GM23338 (cell line): ENCODE results near the gene IGF2BP2. TPM values are rescaled to one million over a fixed set of nuclear protein-coding genes. Genes with fewer than 3 reads are reported as not detected.

Experiments
- ATAC-seq: fragments of 200-7000 bp; cut with Tn5 transposase; 3 replicates; pipeline ENCODE4 v1.9.1; 2020
- DNase-seq: peaks from one replicate; pipeline ENCODE4 v3.0.0-alpha.2; 2015; ENCODE audit warnings: low spot score
- H2AFZ ChIP-seq: fragments of 200-600 bp; sonication (generic); 2 replicates; pipeline ENCODE4 v1.8.0; 2016; ENCODE audit warnings: antibody characterized with exemption, mild to moderate bottlenecking, moderate library complexity
- H3F3A ChIP-seq: fragments of 200-600 bp; sonication (generic); replicated peaks from 2 replicates; pipeline ENCODE4 v1.8.0; 2017; ENCODE audit warnings: antibody characterized with exemption, mixed run types, low read depth
- H3K27ac ChIP-seq: fragments of 200-600 bp; sonication (generic); 2 replicates; pipeline ENCODE4 v1.6.1; 2016; ENCODE audit warnings: low read depth
- H3K27me3 ChIP-seq: fragments of 200-600 bp; sonication (generic); 2 replicates; pipeline ENCODE4 v1.8.0; 2016; ENCODE audit warnings: mild to moderate bottlenecking, mixed run types, moderate library complexity; ENCODE audit not compliant: insufficient read depth
- H3K36me3 ChIP-seq: fragments of 200-600 bp; sonication (generic); 2 replicates; pipeline ENCODE4 v1.8.0; 2016; ENCODE audit warnings: mild to moderate bottlenecking; ENCODE audit not compliant: insufficient read depth
- H3K4me1 ChIP-seq: fragments of 200-600 bp; sonication (generic); 2 replicates; pipeline ENCODE4 v1.8.0; 2016; ENCODE audit warnings: mild to moderate bottlenecking, moderate library complexity; ENCODE audit not compliant: insufficient read depth
- H3K4me2 ChIP-seq: fragments of 200-600 bp; sonication (generic); 2 replicates; pipeline ENCODE4 v1.7.1; 2017; ENCODE audit warnings: mixed run types
- H3K4me3 ChIP-seq: fragments of 200-600 bp; sonication (generic); 2 replicates; pipeline ENCODE4 v1.6.1; 2016; ENCODE audit warnings: mixed run types
- H3K79me2 ChIP-seq: fragments of 200-600 bp; sonication (generic); replicated peaks from 2 replicates; pipeline ENCODE4 v1.8.0; 2017; ENCODE audit warnings: mild to moderate bottlenecking; ENCODE audit not compliant: insufficient read depth
- H3K9me2 ChIP-seq: fragments of 200-600 bp; sonication (generic); 2 replicates; pipeline ENCODE4 v1.8.0; 2017; ENCODE audit not compliant: insufficient read depth
- H4K20me1 ChIP-seq: fragments of 200-600 bp; sonication (generic); replicated peaks from 2 replicates; pipeline ENCODE4 v1.8.0; 2017; ENCODE audit warnings: mild to moderate bottlenecking; ENCODE audit not compliant: insufficient read depth
- H3K27ac Mint-ChIP-seq: 2 replicates; pipeline ENCODE4 v1.8.0; 2020; ENCODE audit warnings: inconsistent platforms, mild to moderate bottlenecking, moderate library complexity, mixed read lengths
- H3K27me3 Mint-ChIP-seq: 3 replicates; pipeline ENCODE4 v1.8.0; 2022; ENCODE audit warnings: low read depth, mild to moderate bottlenecking, moderate library complexity, mixed read lengths, inconsistent platforms; ENCODE audit not compliant: insufficient read depth, poor library complexity
- H3K36me3 Mint-ChIP-seq: 3 replicates; pipeline ENCODE4 v1.8.0; 2021; ENCODE audit warnings: low read depth, mild to moderate bottlenecking, inconsistent platforms, moderate library complexity, mixed read lengths
- H3K4me1 Mint-ChIP-seq: 3 replicates; pipeline ENCODE4 v1.8.0; 2020; ENCODE audit warnings: mild to moderate bottlenecking, inconsistent platforms, mixed read lengths
- H3K4me3 Mint-ChIP-seq: 3 replicates; pipeline ENCODE4 v1.8.0; 2021; ENCODE audit warnings: moderate library complexity, mild to moderate bottlenecking, inconsistent platforms, mixed read lengths
- H3K9me3 Mint-ChIP-seq: 3 replicates; pipeline ENCODE4 v1.8.0; 2020; ENCODE audit warnings: moderate library complexity, mild to moderate bottlenecking, inconsistent platforms, mixed read lengths
- ETS1 ChIP-seq: IDR thresholded peaks from 2 replicates; pipeline ENCODE4 v1.6.1; 2016; ENCODE audit warnings: antibody characterized with exemption
- EZH2phosphoT487 ChIP-seq: fragments of 200-600 bp; sonication (generic); IDR thresholded peaks from one replicate; pipeline ENCODE4 v1.8.1; 2018; ENCODE audit warnings: antibody characterized with exemption; ENCODE audit not compliant: unreplicated experiment
- JUNB ChIP-seq: IDR thresholded peaks from one replicate; pipeline ENCODE4 v1.6.1; 2016; ENCODE audit warnings: antibody characterized with exemption; ENCODE audit not compliant: unreplicated experiment
- STAT1 ChIP-seq: IDR thresholded peaks from one replicate; pipeline ENCODE4 v1.6.1; 2016; ENCODE audit warnings: antibody characterized with exemption; ENCODE audit not compliant: unreplicated experiment
- ZNF331 ChIP-seq: fragments of 250-450 bp; sonication (Bioruptor Pico); IDR thresholded peaks from 2 replicates; pipeline ENCODE4 v1.5.0; 2020; ENCODE audit warnings: low read depth, mild to moderate bottlenecking, moderate library complexity
- ZNF462 ChIP-seq: fragments of 250-450 bp; sonication (Bioruptor Pico); IDR thresholded peaks from 2 replicates; pipeline ENCODE4 v1.5.0; 2020; ENCODE audit warnings: mild to moderate bottlenecking, moderate library complexity
- polyA plus RNA-seq: library from polyadenylated mRNA; unstranded; fragments of >200 nt; fragmentation: Nextera tagmentation; extraction: Ambion mirVana; gene quantifications from 2 replicates; pipeline ENCODE4 v1.2.1, GENCODE V29; 2016
- total RNA-seq: library from RNA; depleted of rRNA; stranded (reverse); fragments of >200 nt; shearing (Covaris generic); gene quantifications from 2 replicates; pipeline ENCODE4 v1.2.3, GENCODE V29; 2014

IGF2BP2 gene
- total and polyA plus RNA-seq, 2 experiments from 2014 or later, result 82.9 to 84.5 TPM

- TF ChIP-seq ZNF462 (CRISPR knock-in tag) (no peak), ETS1 (no peak), STAT1 (no peak)
Observed at GRCh38 chr3:185691622-185692021, 133.2 kb downstream of the IGF2BP2 start (continued).

GRCh38 chr3:185687271-185687878 lies 137.5 kb downstream of the IGF2BP2 start:
- peaks cover 19% of the 10 kb centered on the region for H3K36me3 ChIP-seq
- TF ChIP-seq ZNF331 (CRISPR knock-in tag) (no peak), ETS1 (no peak), ZNF462 (CRISPR knock-in tag) (no peak), JUNB (no peak), EZH2phosphoT487 (no peak)
- H3K4me3 Mint-ChIP-seq, result no peak overlapping the region
- peaks cover 4% of the 10 kb centered on the region; the same call in 1 of the 2 replicates for H4K20me1 ChIP-seq
- H2AFZ ChIP-seq, result no peak overlapping the region
- H3K27me3 ChIP-seq, result no peaks in the 10 kb centered on the region
- DNase-seq (no peak), ATAC-seq (no peak)
- H3K9me3 Mint-ChIP-seq, result no peaks in the 10 kb centered on the region
- H3F3A ChIP-seq, result no peaks in the 10 kb centered on the region
- H3K9me2 ChIP-seq, result no peaks in the 10 kb centered on the region
- H3K36me3 Mint-ChIP-seq, result peaks cover 72% of the 10 kb centered on the region
- H3K4me2 ChIP-seq, result no peak overlapping the region
- 0 out of 2 replicates have a peak overlapping the region, but pooled peaks have one; percentile 5 for H3K27ac ChIP-seq
- H3K27me3 Mint-ChIP-seq, result peaks cover 8% of the 10 kb centered on the region
- H3K27ac Mint-ChIP-seq, result no peak overlapping the region; the same call in 1 of the 2 replicates
- no peaks in the 10 kb centered on the region for H3K4me1 Mint-ChIP-seq
- no peak overlapping the region for H3K4me3 ChIP-seq
- 0 out of 2 replicates have a peak, but pooled peaks cover 3% of the 10 kb centered on the region for H3K79me2 ChIP-seq
- H3K4me1 ChIP-seq, result no peaks in the 10 kb centered on the region
